OCI-LY7 (cell line): ENCODE results near the gene PCDHGA12. TPM values are rescaled to one million over a fixed set of nuclear protein-coding genes. Genes with fewer than 3 reads are reported as not detected.

Experiments used
- BruUV-seq: library from RNA; stranded (reverse); fragments of 400-500 nt; replicated peaks from 2 replicates; lab custom pipeline; 2021; lab: Mats Ljungman, UMichigan
- CTCF ChIA-PET: fragments of 300-600 bp; sonication (Branson Sonifier 250); formaldehyde crosslinking; loops from one replicate; lab custom pipeline; 2022; ENCODE audit warnings: antibody characterized with exemption; ENCODE audit not compliant: unreplicated experiment; lab: Charles Lee
- POLR2A ChIA-PET: fragments of 300-600 bp; sonication (Branson Sonifier 250); formaldehyde crosslinking; loops from one replicate; lab custom pipeline; 2022; ENCODE audit warnings: antibody characterized with exemption; lab: Charles Lee
- DNase-seq: peaks from one replicate; pipeline ENCODE4 v3.0.0-alpha.2; 2015; ENCODE audit warnings: low spot score
- H2AFZ ChIP-seq: fragments of 200-600 bp; sonication (generic), shearing (Covaris generic); 2 replicates; pipeline ENCODE4 v1.6.1; 2014; ENCODE audit warnings: mild to moderate bottlenecking, antibody characterized with exemption, low read length, moderate library complexity
- H3K27ac ChIP-seq: fragments of 200-600 bp; sonication (generic); 2 replicates; pipeline ENCODE4 v1.5.1; 2014; ENCODE audit warnings: mixed run types, low read depth, mild to moderate bottlenecking, moderate library complexity, low read length, inconsistent platforms; ENCODE audit not compliant: poor library complexity, severe bottlenecking
- H3K36me3 ChIP-seq: fragments of 200-600 bp; sonication (generic); 2 replicates; pipeline ENCODE4 v1.6.1; 2014; ENCODE audit warnings: mild to moderate bottlenecking, antibody characterized with exemption, low read length, moderate library complexity, mixed read lengths; ENCODE audit not compliant: insufficient read depth
- H3K4me1 ChIP-seq: fragments of 200-600 bp; sonication (generic); 2 replicates; pipeline ENCODE4 v1.5.1; 2014; ENCODE audit warnings: mild to moderate bottlenecking, low read length; ENCODE audit not compliant: insufficient read depth, poor library complexity, severe bottlenecking
- H3K4me2 ChIP-seq: fragments of 200-600 bp; sonication (generic); 2 replicates; pipeline ENCODE4 v1.6.1; 2014; ENCODE audit warnings: mild to moderate bottlenecking, low read length
- H3K4me3 ChIP-seq: fragments of 200-600 bp; sonication (generic); 2 replicates; pipeline ENCODE4 v1.5.1; 2014; ENCODE audit warnings: mild to moderate bottlenecking, low read depth, low read length; ENCODE audit not compliant: poor library complexity, severe bottlenecking
- H3K79me2 ChIP-seq: fragments of 200-600 bp; sonication (generic); 2 replicates; pipeline ENCODE4 v1.6.1; 2016; ENCODE audit warnings: low read depth, mild to moderate bottlenecking, low read length, moderate library complexity, mixed read lengths; ENCODE audit not compliant: insufficient read depth
- H3K9me2 ChIP-seq: fragments of 200-600 bp; sonication (generic); 2 replicates; pipeline ENCODE4 v1.6.1; 2016; ENCODE audit warnings: mild to moderate bottlenecking, low read length, mixed read lengths; ENCODE audit not compliant: insufficient read depth
- H3K9me3 ChIP-seq: fragments of 200-600 bp; sonication (generic); 2 replicates; pipeline ENCODE4 v1.6.1; 2014; ENCODE audit warnings: mild to moderate bottlenecking, mixed run types, low read length, mixed read lengths
- H4K20me1 ChIP-seq: fragments of 200-600 bp; sonication (generic); 2 replicates; pipeline ENCODE4 v1.6.1; 2014; ENCODE audit warnings: mild to moderate bottlenecking, antibody characterized with exemption, low read length, moderate library complexity, mixed read lengths; ENCODE audit not compliant: insufficient read depth
- CTCF ChIP-seq: fragments of 200-600 bp; sonication (generic); conservative IDR thresholded peaks from 2 replicates; pipeline ENCODE4 v1.5.1; 2014; ENCODE audit warnings: mild to moderate bottlenecking, antibody characterized with exemption, low read length, moderate library complexity, mixed read lengths
- EZH2phosphoT487 ChIP-seq: fragments of 200-600 bp; sonication (generic); IDR thresholded peaks from 2 replicates; pipeline ENCODE4 v1.6.1; 2018; ENCODE audit warnings: low read depth, borderline replicate concordance, mild to moderate bottlenecking, mixed run types, antibody characterized with exemption, low read length, moderate library complexity, mixed read lengths
- intact Hi-C: fragments of 100-400 bp; cut with micrococcal nuclease; formaldehyde crosslinking; loops from one replicate; pipeline ENCODE4 v1.10.0; 2022; ENCODE audit not compliant: unreplicated experiment
- total RNA-seq, 2 experiments: library from RNA; depleted of rRNA in 1 of 2; stranded (reverse); fragments of >200 nt in 1 of 2; shearing (Covaris generic) in 1 of 2; gene quantifications; 2 replicates each; pipeline ENCODE4 v1.2.3, GENCODE V29; 2014 to 2022

The PCDHGA12 gene
- total RNA-seq, 2 experiments from 2014 or later, result 3.4 to 3.9 TPM

- peaks cover 86% of the 10 kb centered on the region for H3K4me1 ChIP-seq
- H3K9me2 ChIP-seq, result no peaks in the 10 kb centered on the region
Observed at GRCh38 chr5:141479776-141480175, 49.5 kb downstream of the PCDHGA12 start.

More at GRCh38 chr5:141479776-141480175, 49.5 kb downstream of the PCDHGA12 start:
- POLR2A ChIA-PET, result interaction anchor here (0.8 to 8.2 kb wide), 12 partner anchors 10 to 159 kb away, joined by 3 to 109 read pairs (median 6); partner anchors contain the start of genes PCDHGC5 and TAF7
- Histone ChIP-seq H3K4me2 (peak overlapping the region; percentile 84), H2AFZ (no peak overlapping the region), H3K4me3 (peak overlapping the region; percentile 79), H3K9me3 (no peaks in the 10 kb centered on the region), H3K27ac (peak overlapping the region; percentile 65), H4K20me1 (no peaks in the 10 kb centered on the region), H3K36me3 (peaks cover 24% of the 10 kb centered on the region; the same call in 1 of the 2 replicates), H3K79me2 (peaks cover 81% of the 10 kb centered on the region)
- BruUV-seq, result no TSS peak
- CTCF ChIA-PET, result interaction anchor here (1.1 kb wide), 1 partner anchor 79 kb away, joined by 3 read pairs; no protein-coding TSS in a partner anchor
- TF ChIP-seq EZH2phosphoT487, result no peak
- TF ChIP-seq CTCF, result no peak
- intact Hi-C loops, result loop anchor here (1.0 to 5.0 kb wide), 2 partner anchors 28 to 117 kb away; partner anchors contain the start of gene PCDHGA5
- no peak for DNase-seq

Other genes with a start within 250 kb of the PCDHGA12 start
Only the 30 nearest of the 35 such genes appear.
- 0.22 TPM in 1 of 2 replicates, not detected in the other for gene PCDHB13, start 216.6 kb upstream of the PCDHGA12 start, total RNA-seq (2014; rRNA removed; shearing (Covaris generic))
- not detected in 2 replicates for gene PCDHB13, start 216.6 kb upstream of the PCDHGA12 start, total RNA-seq (2022)
- gene PCDHB14, start 207.2 kb upstream of the PCDHGA12 start, total RNA-seq (2014; rRNA removed; shearing (Covaris generic)), result 0.22 TPM in 1 of 2 replicates, not detected in the other
- gene PCDHB14, start 207.2 kb upstream of the PCDHGA12 start, total RNA-seq (2022), result not detected in 2 replicates
- gene PCDHB15, start 185.1 kb upstream of the PCDHGA12 start, total RNA-seq (2014; rRNA removed; shearing (Covaris generic)), result not detected in 2 replicates
- gene PCDHB15, start 185.1 kb upstream of the PCDHGA12 start, total RNA-seq (2022), result not detected in 2 replicates
- gene SLC25A2, start 126.5 kb upstream of the PCDHGA12 start, total RNA-seq (2014; rRNA removed; shearing (Covaris generic)), result 0.16 and 0.95 TPM in 2 replicates
- gene SLC25A2, start 126.5 kb upstream of the PCDHGA12 start, total RNA-seq (2022), result 0.70 and 1.6 TPM in 2 replicates
- 115 and 126 TPM in 2 replicates for gene TAF7, start 109.7 kb upstream of the PCDHGA12 start, total RNA-seq (2014; rRNA removed; shearing (Covaris generic))
- 103 and 113 TPM in 2 replicates for gene TAF7, start 109.7 kb upstream of the PCDHGA12 start, total RNA-seq (2022)
- gene PCDHGA1, start 100.0 kb upstream of the PCDHGA12 start, total RNA-seq (2014; rRNA removed; shearing (Covaris generic)), result 1.3 and 1.8 TPM in 2 replicates
- 1.7 and 1.9 TPM in 2 replicates for gene PCDHGA1, start 100.0 kb upstream of the PCDHGA12 start, total RNA-seq (2022)
- gene PCDHGA2, start 91.7 kb upstream of the PCDHGA12 start, total RNA-seq (2014; rRNA removed; shearing (Covaris generic)), result 0.19 and 0.51 TPM in 2 replicates
- 0.74 and 1.1 TPM in 2 replicates for gene PCDHGA2, start 91.7 kb upstream of the PCDHGA12 start, total RNA-seq (2022)
- gene PCDHGA3, start 86.7 kb upstream of the PCDHGA12 start, total RNA-seq (2014; rRNA removed; shearing (Covaris generic)), result 0.21 and 0.25 TPM in 2 replicates
- 0.36 and 0.65 TPM in 2 replicates for gene PCDHGA3, start 86.7 kb upstream of the PCDHGA12 start, total RNA-seq (2022)
- gene PCDHGB1, start 80.4 kb upstream of the PCDHGA12 start, total RNA-seq (2014; rRNA removed; shearing (Covaris generic)), result 2.8 and 4.1 TPM in 2 replicates
- 2.8 and 3.0 TPM in 2 replicates for gene PCDHGB1, start 80.4 kb upstream of the PCDHGA12 start, total RNA-seq (2022)
- gene PCDHGA4, start 75.5 kb upstream of the PCDHGA12 start, total RNA-seq (2014; rRNA removed; shearing (Covaris generic)), result 1.9 and 3.5 TPM in 2 replicates
- 1.8 and 1.9 TPM in 2 replicates for gene PCDHGA4, start 75.5 kb upstream of the PCDHGA12 start, total RNA-seq (2022)
- gene PCDHGB2, start 70.5 kb upstream of the PCDHGA12 start, total RNA-seq (2014; rRNA removed; shearing (Covaris generic)), result 8.3 and 9.3 TPM in 2 replicates
- 9.2 and 10.9 TPM in 2 replicates for gene PCDHGB2, start 70.5 kb upstream of the PCDHGA12 start, total RNA-seq (2022)
- 5.2 and 6.1 TPM in 2 replicates for gene PCDHGA5, start 66.3 kb upstream of the PCDHGA12 start, total RNA-seq (2014; rRNA removed; shearing (Covaris generic))
- gene PCDHGA5, start 66.3 kb upstream of the PCDHGA12 start, total RNA-seq (2022), result 4.6 and 4.9 TPM in 2 replicates
- 3.5 and 5.8 TPM in 2 replicates for gene PCDHGB3, start 60.3 kb upstream of the PCDHGA12 start, total RNA-seq (2014; rRNA removed; shearing (Covaris generic))
- 6.1 and 6.3 TPM in 2 replicates for gene PCDHGB3, start 60.3 kb upstream of the PCDHGA12 start, total RNA-seq (2022)
- gene PCDHGA6, start 56.6 kb upstream of the PCDHGA12 start, total RNA-seq (2014; rRNA removed; shearing (Covaris generic)), result 6.3 and 7.2 TPM in 2 replicates
- gene PCDHGA6, start 56.6 kb upstream of the PCDHGA12 start, total RNA-seq (2022), result 5.5 and 6.2 TPM in 2 replicates
- 4.7 and 6.4 TPM in 2 replicates for gene PCDHGA7, start 47.8 kb upstream of the PCDHGA12 start, total RNA-seq (2014; rRNA removed; shearing (Covaris generic))
- gene PCDHGA7, start 47.8 kb upstream of the PCDHGA12 start, total RNA-seq (2022), result 5.6 TPM in 2 replicates
- 8.7 and 9.3 TPM in 2 replicates for gene PCDHGB4, start 42.8 kb upstream of the PCDHGA12 start, total RNA-seq (2014; rRNA removed; shearing (Covaris generic))
- gene PCDHGB4, start 42.8 kb upstream of the PCDHGA12 start, total RNA-seq (2022), result 6.5 and 6.9 TPM in 2 replicates
- gene PCDHGA8, start 37.9 kb upstream of the PCDHGA12 start, total RNA-seq (2014; rRNA removed; shearing (Covaris generic)), result 5.0 and 5.3 TPM in 2 replicates
- gene PCDHGA8, start 37.9 kb upstream of the PCDHGA12 start, total RNA-seq (2022), result 3.8 and 4.7 TPM in 2 replicates
- 3.8 and 5.1 TPM in 2 replicates for gene PCDHGB5, start 32.6 kb upstream of the PCDHGA12 start, total RNA-seq (2014; rRNA removed; shearing (Covaris generic))
- gene PCDHGB5, start 32.6 kb upstream of the PCDHGA12 start, total RNA-seq (2022), result 7.1 and 8.6 TPM in 2 replicates
- gene PCDHGA9, start 27.7 kb upstream of the PCDHGA12 start, total RNA-seq (2014; rRNA removed; shearing (Covaris generic)), result 3.7 and 5.9 TPM in 2 replicates
- gene PCDHGA9, start 27.7 kb upstream of the PCDHGA12 start, total RNA-seq (2022), result 5.2 and 5.7 TPM in 2 replicates
- 3.2 and 4.7 TPM in 2 replicates for gene PCDHGB6, start 22.5 kb upstream of the PCDHGA12 start, total RNA-seq (2014; rRNA removed; shearing (Covaris generic))
- gene PCDHGB6, start 22.5 kb upstream of the PCDHGA12 start, total RNA-seq (2022), result 4.1 and 4.5 TPM in 2 replicates
- gene PCDHGA10, start 17.5 kb upstream of the PCDHGA12 start, total RNA-seq (2014; rRNA removed; shearing (Covaris generic)), result 2.7 and 4.9 TPM in 2 replicates
- 3.4 and 3.9 TPM in 2 replicates for gene PCDHGA10, start 17.5 kb upstream of the PCDHGA12 start, total RNA-seq (2022)
- 3.3 and 3.9 TPM in 2 replicates for gene PCDHGB7, start 12.8 kb upstream of the PCDHGA12 start, total RNA-seq (2014; rRNA removed; shearing (Covaris generic))
- 4.5 and 5.4 TPM in 2 replicates for gene PCDHGB7, start 12.8 kb upstream of the PCDHGA12 start, total RNA-seq (2022)
- gene PCDHGA11, start 9.5 kb upstream of the PCDHGA12 start, total RNA-seq (2014; rRNA removed; shearing (Covaris generic)), result 4.8 and 6.8 TPM in 2 replicates
- gene PCDHGA11, start 9.5 kb upstream of the PCDHGA12 start, total RNA-seq (2022), result 3.4 and 4.1 TPM in 2 replicates
- 20.4 and 27.2 TPM in 2 replicates for gene PCDHGC3, start 45.5 kb downstream of the PCDHGA12 start, total RNA-seq (2014; rRNA removed; shearing (Covaris generic))
- 59.7 and 60.0 TPM in 2 replicates for gene PCDHGC3, start 45.5 kb downstream of the PCDHGA12 start, total RNA-seq (2022)
- gene PCDHGC4, start 54.5 kb downstream of the PCDHGA12 start, total RNA-seq (2014; rRNA removed; shearing (Covaris generic)), result 6.3 and 8.4 TPM in 2 replicates
- gene PCDHGC4, start 54.5 kb downstream of the PCDHGA12 start, total RNA-seq (2022), result 6.4 and 7.0 TPM in 2 replicates
- gene PCDHGC5, start 58.6 kb downstream of the PCDHGA12 start, total RNA-seq (2014; rRNA removed; shearing (Covaris generic)), result 3.0 and 4.4 TPM in 2 replicates
- gene PCDHGC5, start 58.6 kb downstream of the PCDHGA12 start, total RNA-seq (2022), result 5.0 and 5.4 TPM in 2 replicates
- 64.9 and 78.8 TPM in 2 replicates for gene DIAPH1, start 188.5 kb downstream of the PCDHGA12 start, total RNA-seq (2014; rRNA removed; shearing (Covaris generic))
- gene DIAPH1, start 188.5 kb downstream of the PCDHGA12 start, total RNA-seq (2022), result 143 and 174 TPM in 2 replicates
- 78.8 and 85.4 TPM in 2 replicates for gene HDAC3, start 206.3 kb downstream of the PCDHGA12 start, total RNA-seq (2014; rRNA removed; shearing (Covaris generic))
- gene HDAC3, start 206.3 kb downstream of the PCDHGA12 start, total RNA-seq (2022), result 83.6 and 85.3 TPM in 2 replicates
- gene RELL2, start 206.5 kb downstream of the PCDHGA12 start, total RNA-seq (2014; rRNA removed; shearing (Covaris generic)), result 28.0 and 29.8 TPM in 2 replicates
- gene RELL2, start 206.5 kb downstream of the PCDHGA12 start, total RNA-seq (2022), result 37.9 and 43.1 TPM in 2 replicates
- gene FCHSD1, start 220.9 kb downstream of the PCDHGA12 start, total RNA-seq (2014; rRNA removed; shearing (Covaris generic)), result 31.9 and 49.0 TPM in 2 replicates
- 55.3 and 60.8 TPM in 2 replicates for gene FCHSD1, start 220.9 kb downstream of the PCDHGA12 start, total RNA-seq (2022)